WTC11 (cell line): ENCODE data around the gene PRMT5. TPM values are rescaled to one million over a fixed set of nuclear protein-coding genes. Genes with fewer than 3 reads are reported as not detected.
A peak's percentile ranks its signal among the peaks of the same experiment; 100 is the strongest.

Experiments
- ATAC-seq: fragments of 200-7000 bp; cut with Tn5 transposase; 2 replicates; pipeline ENCODE4 v1.10.0; 2021; ENCODE audit warnings: mild to moderate bottlenecking, moderate library complexity
- CTCF ChIA-PET: fragments of 300-600 bp; sonication (Branson Sonifier 250); formaldehyde crosslinking; loops from one replicate; lab custom pipeline; 2021; ENCODE audit warnings: antibody characterized with exemption; lab: Charles Lee
- POLR2A ChIA-PET: fragments of 350-600 bp; sonication (Branson Sonifier 250); formaldehyde crosslinking; loops from one replicate; lab custom pipeline; 2021; ENCODE audit warnings: antibody characterized with exemption; lab: Charles Lee
- DNase-seq: peaks from one replicate; pipeline ENCODE4 v3.0.0; 2021; ENCODE audit warnings: low spot score
- H3K27ac Mint-ChIP-seq: 2 replicates; pipeline ENCODE4 v1.8.0; 2021; ENCODE audit warnings: mixed read lengths
- H3K27me3 Mint-ChIP-seq: 2 replicates; pipeline ENCODE4 v1.8.0; 2021; ENCODE audit warnings: low read depth, mild to moderate bottlenecking, moderate library complexity, mixed read lengths
- H3K36me3 Mint-ChIP-seq: 2 replicates; pipeline ENCODE4 v1.8.0; 2021; ENCODE audit warnings: mixed read lengths
- H3K4me1 Mint-ChIP-seq: 2 replicates; pipeline ENCODE4 v1.8.0; 2022; ENCODE audit warnings: mixed read lengths
- H3K4me3 Mint-ChIP-seq: 2 replicates; pipeline ENCODE4 v1.8.0; 2021; ENCODE audit warnings: mild to moderate bottlenecking, moderate library complexity, mixed read lengths
- H3K9me3 Mint-ChIP-seq: 2 replicates; pipeline ENCODE4 v1.8.0; 2021; ENCODE audit warnings: mixed read lengths
- CTCF ChIP-seq: fragments of 200-600 bp; IDR thresholded peaks from 2 replicates; pipeline ENCODE4 v1.8.0; 2022; ENCODE audit warnings: antibody characterized with exemption
- E2F5 ChIP-seq: sonication (generic); formaldehyde crosslinking; IDR thresholded peaks from 2 replicates; pipeline ENCODE4 v1.8.1; 2022; ENCODE audit warnings: mild to moderate bottlenecking, moderate library complexity, missing genetic modification reagents
- ESRRA ChIP-seq: sonication (generic); formaldehyde crosslinking; IDR thresholded peaks from 2 replicates; pipeline ENCODE4 v1.8.1; 2022; ENCODE audit warnings: mild to moderate bottlenecking, missing genetic modification reagents, borderline replicate concordance
- ETV6 ChIP-seq: sonication (generic); formaldehyde crosslinking; IDR thresholded peaks from 2 replicates; pipeline ENCODE4 v1.8.1; 2022; ENCODE audit warnings: mild to moderate bottlenecking, missing genetic modification reagents
- GABPB1 ChIP-seq: sonication (generic); formaldehyde crosslinking; IDR thresholded peaks from 2 replicates; pipeline ENCODE4 v1.8.1; 2023; ENCODE audit warnings: mild to moderate bottlenecking, missing genetic modification reagents
- IRF1 ChIP-seq: sonication (generic); formaldehyde crosslinking; IDR thresholded peaks from 2 replicates; pipeline ENCODE4 v1.8.0; 2023; ENCODE audit warnings: missing genetic modification reagents
- MXD4 ChIP-seq: fragments of 250-450 bp; sonication (Bioruptor Pico); IDR thresholded peaks from 2 replicates; pipeline ENCODE4 v1.8.0; 2021; ENCODE audit warnings: mild to moderate bottlenecking, moderate library complexity, borderline replicate concordance
- MYBL2 ChIP-seq: sonication (generic); formaldehyde crosslinking; IDR thresholded peaks from 2 replicates; pipeline ENCODE4 v1.8.1; 2023; ENCODE audit warnings: mild to moderate bottlenecking, moderate library complexity, missing genetic modification reagents
- RORB ChIP-seq: fragments of 250-450 bp; sonication (Bioruptor Pico); IDR thresholded peaks from 2 replicates; pipeline ENCODE4 v1.9.0; 2021; ENCODE audit warnings: mild to moderate bottlenecking
- TCF7 ChIP-seq: sonication (generic); formaldehyde crosslinking; IDR thresholded peaks from 2 replicates; pipeline ENCODE4 v1.8.0; 2022; ENCODE audit warnings: mild to moderate bottlenecking, low read depth, missing genetic modification reagents, moderate library complexity
- TEAD1 ChIP-seq: sonication (generic); formaldehyde crosslinking; IDR thresholded peaks from 2 replicates; pipeline ENCODE4 v1.8.0; 2022; ENCODE audit warnings: mild to moderate bottlenecking, missing genetic modification reagents
- ZNF219 ChIP-seq: sonication (generic); formaldehyde crosslinking; IDR thresholded peaks from 2 replicates; pipeline ENCODE4 v1.8.0; 2023; ENCODE audit warnings: missing genetic modification reagents, mild to moderate bottlenecking, borderline replicate concordance
- ZNF396 ChIP-seq: fragments of 250-450 bp; sonication (Bioruptor Pico); IDR thresholded peaks from 2 replicates; pipeline ENCODE4 v1.8.0; 2021; ENCODE audit warnings: mild to moderate bottlenecking, moderate library complexity, borderline replicate concordance
- ZNF425 ChIP-seq: fragments of 250-450 bp; sonication (Bioruptor Pico); conservative IDR thresholded peaks from 2 replicates; pipeline ENCODE4 v1.9.0; 2021; ENCODE audit warnings: mild to moderate bottlenecking
- ZNF671 ChIP-seq: fragments of 250-450 bp; sonication (Bioruptor Pico); IDR thresholded peaks from 2 replicates; pipeline ENCODE4 v1.8.0; 2021; ENCODE audit warnings: mild to moderate bottlenecking
- total RNA-seq: library from RNA; stranded (reverse); gene quantifications from 3 replicates; pipeline ENCODE4 v1.2.3, GENCODE V29; 2021

PRMT5 gene
- total RNA-seq, 1 experiment from 2014 or later = 124 TPM

- ATAC-seq = no peak
- peak overlapping the region; percentile 99 for H3K27ac Mint-ChIP-seq
- H3K4me3 Mint-ChIP-seq = peak overlapping the region; percentile 5; the same call in 1 of the 2 replicates
- TF ChIP-seq GABPB1 (CRISPR knock-in tag) (peak; percentile 100), RORB (CRISPR knock-in tag) (no peak)
- no peak for DNase-seq
- ChIA-PET POLR2A (interaction anchor here (0.6 to 3.3 kb wide), 11 partner anchors 10 to 561 kb away, joined by 3 to 19 read pairs (median 4); partner anchors contain the start of genes ACIN1, BCL2L2, C14orf119 and HAUS4), CTCF (interaction anchor here (0.5 to 4.1 kb wide), 19 partner anchors 9 to 407 kb away, joined by 3 to 78 read pairs (median 4); partner anchors contain the start of genes HAUS4 and PRMT5)
- no peaks in the 10 kb centered on the region for H3K9me3 Mint-ChIP-seq
- peaks cover 46% of the 10 kb centered on the region for H3K4me1 Mint-ChIP-seq
- no peaks in the 10 kb centered on the region; the same call in 1 of the 2 replicates for H3K27me3 Mint-ChIP-seq
- peaks cover 55% of the 10 kb centered on the region for H3K36me3 Mint-ChIP-seq
Measured at GRCh38 chr14:22976620-22977433, 47.7 kb upstream of the PRMT5 start.

GRCh38 chr14:22974530-22975313 lies 45.5 kb upstream of the PRMT5 start:
- DNase-seq = no peak
- Mint-ChIP-seq H3K27ac (peak overlapping the region; percentile 75), H3K4me1 (peaks cover 40% of the 10 kb centered on the region), H3K4me3 (no peak overlapping the region), H3K27me3 (no peaks in the 10 kb centered on the region), H3K36me3 (peaks cover 64% of the 10 kb centered on the region), H3K9me3 (no peaks in the 10 kb centered on the region)
- ChIA-PET POLR2A (interaction anchor here (0.6 kb wide), 1 partner anchor 43 kb away, joined by 4 read pairs; no protein-coding TSS in a partner anchor), CTCF (interaction anchor here (2.9 to 4.1 kb wide), 2 partner anchors 11 to 12 kb away, joined by 51 to 78 read pairs; no protein-coding TSS in a partner anchor)
- ATAC-seq = no peak
- TF ChIP-seq ZNF671 (CRISPR knock-in tag) (no peak), RORB (CRISPR knock-in tag) (no peak), ZNF425 (CRISPR knock-in tag) (no peak), TEAD1 (CRISPR knock-in tag) (no peak), IRF1 (CRISPR knock-in tag) (no peak), MXD4 (CRISPR knock-in tag) (no peak), TCF7 (CRISPR knock-in tag) (no peak), E2F5 (CRISPR knock-in tag) (no peak), MYBL2 (CRISPR knock-in tag) (no peak), ESRRA (CRISPR knock-in tag) (no peak), ZNF219 (CRISPR knock-in tag) (no peak), ZNF396 (CRISPR knock-in tag) (no peak)

GRCh38 chr14:22973217-22974032 lies 44.2 kb upstream of the PRMT5 start:
- Mint-ChIP-seq H3K27ac (peak overlapping the region; percentile 17), H3K4me1 (peaks cover 27% of the 10 kb centered on the region), H3K27me3 (no peaks in the 10 kb centered on the region)
- TF ChIP-seq ETV6 (CRISPR knock-in tag) (no peak), GABPB1 (CRISPR knock-in tag) (peak; percentile 32; the same call in 1 of the 2 replicates), CTCF (peak; percentile 51)
- TF ChIP-seq, all 79 proteins: peak for 2
- ATAC-seq = peak; percentile 16
- CTCF ChIA-PET = interaction anchor here (0.6 to 4.1 kb wide), 20 partner anchors 9 to 122 kb away, joined by 3 to 51 read pairs (median 6); partner anchors contain the start of genes ACIN1, AJUBA, C14orf119 and CDH24
- DNase-seq = peak; percentile 50
- Mint-ChIP-seq H3K9me3 (no peaks in the 10 kb centered on the region), H3K36me3 (peaks cover 64% of the 10 kb centered on the region), H3K4me3 (no peak overlapping the region)
- POLR2A ChIA-PET = interaction anchor here (0.5 to 2.2 kb wide), 6 partner anchors 9 to 974 kb away, joined by 3 to 11 read pairs (median 3); partner anchors contain the start of genes AJUBA and HAUS4
